A549 (cell line): ENCODE results near the gene INTS13. TPM values are rescaled to one million over a fixed set of nuclear protein-coding genes. Genes with fewer than 3 reads are reported as not detected.

Experiments used
- ATAC-seq, 2 experiments: fragments of 200-7000 bp in 1 of 2; fragments of >200 bp in 1 of 2; cut with Nextera tagmentation in 1 of 2; cut with Tn5 transposase in 1 of 2; 3 replicates each; pipeline versions ENCODE4 v1.8.0 to v1.9.1; 2018 to 2020; ENCODE audit warnings: mild to moderate bottlenecking in 1 of 2, moderate library complexity in 1 of 2
- CTCF ChIA-PET: fragments of 300-600 bp; sonication (Branson Sonifier 250); formaldehyde crosslinking; extraction: SDS; loops from one replicate; lab custom pipeline; 2021; ENCODE audit warnings: antibody characterized with exemption, inconsistent platforms; lab: Yijun Ruan, JAX
- POLR2A ChIA-PET: fragments of 350-600 bp; formaldehyde crosslinking; extraction: SDS; loops from one replicate; lab custom pipeline; 2021; ENCODE audit warnings: antibody characterized with exemption, inconsistent platforms; lab: Yijun Ruan, JAX
- DNase-seq, 2 experiments: peaks; one replicate each; pipeline versions ENCODE4 v3.0.0 to v3.0.0-alpha.2; 2011 to 2016; ENCODE audit warnings: low read depth in 1 of 2, low spot score in 1 of 2
- FAIRE-seq: peaks from 2 replicates; lab custom pipeline; 2011; peaks lifted over from hg19 to GRCh38; lab: Jason Lieb, UNC
- H3K27ac ChIP-seq, 2 experiments: fragments of >200 bp; sonication (Bioruptor Twin); formaldehyde crosslinking; 3 replicates each; pipeline ENCODE4 v1.5.1; 2016 to 2017
- H3K4me1 ChIP-seq: fragments of >200 bp; sonication (Bioruptor Twin); formaldehyde crosslinking; 3 replicates; pipeline ENCODE4 v1.6.1; 2016
- H3K4me2 ChIP-seq: fragments of >200 bp; sonication (Bioruptor Twin); formaldehyde crosslinking; 3 replicates; pipeline ENCODE4 v1.6.1; 2016
- H3K4me3 ChIP-seq: fragments of >200 bp; sonication (Bioruptor Twin); formaldehyde crosslinking; 3 replicates; pipeline ENCODE4 v1.5.1; 2016
- H3K9me3 ChIP-seq: fragments of >200 bp; sonication (Bioruptor Twin); formaldehyde crosslinking; 3 replicates; pipeline ENCODE4 v1.6.1; 2016
- CBX8 ChIP-seq: fragments of 200-600 bp; sonication (generic); IDR thresholded peaks from 2 replicates; pipeline ENCODE4 v1.6.1; 2016
- CHD2 ChIP-seq: fragments of 150-350 bp; IDR thresholded peaks from 2 replicates; pipeline ENCODE4 v1.6.1; 2014; ENCODE audit warnings: low read length; ENCODE audit not compliant: partially characterized antibody
- EP300 ChIP-seq, 2 experiments: fragments of >200 bp; sonication (Bioruptor Twin); formaldehyde crosslinking; IDR thresholded peaks; 2 replicates in 1 of 2; 3 replicates in 1 of 2; pipeline ENCODE4 v1.6.1; 2016 to 2017
- FOSB ChIP-seq: fragments of 250-450 bp; sonication (Bioruptor Pico); IDR thresholded peaks from 2 replicates; pipeline ENCODE4 v1.5.0; 2020; ENCODE audit warnings: mild to moderate bottlenecking, moderate library complexity
- FOXS1 ChIP-seq: fragments of 250-450 bp; sonication (Bioruptor Pico); IDR thresholded peaks from 2 replicates; pipeline ENCODE4 v1.5.0; 2020; ENCODE audit warnings: mild to moderate bottlenecking, moderate library complexity
- GATA3 ChIP-seq: IDR thresholded peaks from 2 replicates; pipeline ENCODE4 v1.6.1; 2012; ENCODE audit warnings: borderline replicate concordance
- HDAC2 ChIP-seq: fragments of 200-600 bp; sonication (generic); IDR thresholded peaks from 2 replicates; pipeline ENCODE4 v1.6.1; 2016
- HEYL ChIP-seq: fragments of 250-450 bp; sonication (Bioruptor Pico); IDR thresholded peaks from 2 replicates; pipeline ENCODE4 v1.8.0; 2021; ENCODE audit warnings: mild to moderate bottlenecking, moderate library complexity
- HOXA7 ChIP-seq: fragments of 250-450 bp; sonication (Bioruptor Pico); IDR thresholded peaks from 2 replicates; pipeline ENCODE4 v1.5.0; 2020; ENCODE audit warnings: mild to moderate bottlenecking, moderate library complexity
- HOXB13 ChIP-seq: fragments of 250-450 bp; sonication (Bioruptor Pico); IDR thresholded peaks from 2 replicates; pipeline ENCODE4 v1.5.0; 2020; ENCODE audit warnings: low read depth, mild to moderate bottlenecking, moderate library complexity
- JUNB ChIP-seq: fragments of >200 bp; sonication (Bioruptor Twin); formaldehyde crosslinking; IDR thresholded peaks from 2 replicates; pipeline ENCODE4 v1.6.1; 2016
- MAZ ChIP-seq: fragments of 150-350 bp; IDR thresholded peaks from 2 replicates; pipeline ENCODE4 v1.6.1; 2014; ENCODE audit warnings: antibody characterized with exemption, low read depth, low read length, borderline replicate concordance
- MYC ChIP-seq: IDR thresholded peaks from 2 replicates; pipeline ENCODE4 v1.6.1; 2012; ENCODE audit warnings: mild to moderate bottlenecking, inconsistent platforms, low read length, improper control_type of control experiment, borderline replicate concordance
- NFE2L2 ChIP-seq: fragments of 150-350 bp; conservative IDR thresholded peaks from 2 replicates; pipeline ENCODE4 v1.6.1; 2014; ENCODE audit warnings: low read length
- POLR2A ChIP-seq: IDR thresholded peaks from 2 replicates; pipeline ENCODE4 v1.6.1; 2012; ENCODE audit warnings: mild to moderate bottlenecking, low read length
- RCOR1 ChIP-seq: fragments of 150-350 bp; IDR thresholded peaks from 2 replicates; pipeline ENCODE4 v1.6.1; 2014; ENCODE audit warnings: antibody characterized with exemption, low read length, low read depth
- RFX5 ChIP-seq: fragments of 450-650 bp; IDR thresholded peaks from 2 replicates; pipeline ENCODE4 v1.7.1; 2014; ENCODE audit warnings: antibody characterized with exemption, mild to moderate bottlenecking, moderate library complexity
- TP53 ChIP-seq: fragments of 250-450 bp; sonication (Bioruptor Pico); IDR thresholded peaks from 2 replicates; pipeline ENCODE4 v1.5.0; 2021; ENCODE audit warnings: mild to moderate bottlenecking, moderate library complexity
- ZNF302 ChIP-seq: fragments of 250-450 bp; sonication (Bioruptor Pico); IDR thresholded peaks from 2 replicates; pipeline ENCODE4 v1.9.0; 2021; ENCODE audit warnings: inconsistent platforms, mild to moderate bottlenecking, moderate library complexity
- WGBS: methylation state at CpG from one replicate; pipeline ENCODE4 v1.1.6; 2017; ENCODE audit errors: missing lambda C conversion rate; 5-methylcytosine and 5-hydroxymethylcytosine counted together
- polyA plus RNA-seq, 4 experiments: library from polyadenylated mRNA; depleted of rRNA in 3 of 4; stranded (reverse); fragments of >200 nt; fragmentation: RNase III in 1 of 4; extraction: RNeasy Plus Mini Kit Qiagen cat#74134 plus additional on column Dnase treatment in 1 of 4; gene quantifications; 2 replicates in 3 of 4; 3 replicates in 1 of 4; pipeline ENCODE4 v1.2.3, GENCODE V29; 2011 to 2017
- TF ChIP-seq, protein P1 (sequence below): fragments of 200-600 bp; sonication (generic); IDR thresholded peaks from 2 replicates; pipeline ENCODE4 v1.6.1; 2016; ENCODE audit warnings: antibody characterized with exemption, mild to moderate bottlenecking, moderate library complexity
- TF ChIP-seq, protein P2 (sequence below): IDR thresholded peaks from 2 replicates; pipeline ENCODE4 v1.6.1; 2012
- TF ChIP-seq, protein P3 (sequence below): fragments of >200 bp; sonication (Bioruptor Twin); formaldehyde crosslinking; IDR thresholded peaks from 3 replicates; pipeline ENCODE4 v1.6.1; 2016
- TF ChIP-seq, protein P4 (sequence below): fragments of >200 bp; sonication (Bioruptor Twin); formaldehyde crosslinking; IDR thresholded peaks from 3 replicates; pipeline ENCODE4 v1.5.1; 2016
- TF ChIP-seq, protein P5 (sequence below): fragments of 250-450 bp; sonication (Bioruptor Pico); IDR thresholded peaks from 2 replicates; pipeline ENCODE4 v1.5.0; 2020; ENCODE audit warnings: low read depth, mild to moderate bottlenecking, moderate library complexity

INTS13 gene
- polyA plus RNA-seq, 2 of the 4 experiments (the other 2 are of a cell fraction) = 34.9 to 71.7 TPM

DNA sequence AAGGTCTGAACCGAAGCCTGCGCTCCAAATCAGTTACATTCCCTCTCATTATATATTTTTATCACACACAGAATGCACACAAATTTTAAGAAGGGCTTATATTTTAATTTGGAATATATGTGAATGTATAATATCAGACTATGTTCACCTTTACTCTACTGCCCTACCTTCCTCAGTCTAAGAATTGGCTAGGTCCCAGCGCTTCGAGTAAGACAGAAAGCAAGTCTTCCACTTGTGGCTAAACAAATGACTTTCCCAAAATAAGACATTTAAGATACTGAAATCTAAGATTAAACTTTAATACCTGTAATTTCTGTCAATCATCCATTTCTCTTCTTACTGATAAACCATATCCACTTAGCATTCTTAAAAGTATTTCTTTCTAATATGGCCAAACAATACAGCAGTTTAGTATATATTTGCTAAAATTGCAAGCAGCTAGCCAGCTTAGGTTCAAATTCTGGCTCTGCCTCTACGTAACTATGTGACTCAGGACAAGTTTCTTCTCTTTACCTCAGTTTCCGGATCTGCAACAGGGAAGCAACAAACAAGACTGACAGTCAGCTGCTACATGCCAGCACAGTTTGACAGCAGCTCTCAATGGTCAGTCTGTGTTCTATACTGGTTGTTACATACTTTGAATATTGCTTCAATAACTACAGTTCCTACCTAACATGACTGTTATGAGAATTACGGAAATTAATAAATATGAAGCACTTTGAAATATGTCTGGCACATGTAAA is 2.0 kb downstream of the INTS13 start:
- TF ChIP-seq FOXS1 (CRISPR knock-in tag) (no peak), POLR2A (no peak), GATA3 (no peak), CHD2 (no peak), CBX8 (no peak), TP53 (CRISPR knock-in tag) (no peak), HOXA7 (CRISPR knock-in tag) (no peak), EP300 (IDR thresholded peaks at IDR 0.05) (no peak), HEYL (CRISPR knock-in tag) (no peak), RCOR1 (no peak), MAZ (no peak)
- TF ChIP-seq, protein P1, sequence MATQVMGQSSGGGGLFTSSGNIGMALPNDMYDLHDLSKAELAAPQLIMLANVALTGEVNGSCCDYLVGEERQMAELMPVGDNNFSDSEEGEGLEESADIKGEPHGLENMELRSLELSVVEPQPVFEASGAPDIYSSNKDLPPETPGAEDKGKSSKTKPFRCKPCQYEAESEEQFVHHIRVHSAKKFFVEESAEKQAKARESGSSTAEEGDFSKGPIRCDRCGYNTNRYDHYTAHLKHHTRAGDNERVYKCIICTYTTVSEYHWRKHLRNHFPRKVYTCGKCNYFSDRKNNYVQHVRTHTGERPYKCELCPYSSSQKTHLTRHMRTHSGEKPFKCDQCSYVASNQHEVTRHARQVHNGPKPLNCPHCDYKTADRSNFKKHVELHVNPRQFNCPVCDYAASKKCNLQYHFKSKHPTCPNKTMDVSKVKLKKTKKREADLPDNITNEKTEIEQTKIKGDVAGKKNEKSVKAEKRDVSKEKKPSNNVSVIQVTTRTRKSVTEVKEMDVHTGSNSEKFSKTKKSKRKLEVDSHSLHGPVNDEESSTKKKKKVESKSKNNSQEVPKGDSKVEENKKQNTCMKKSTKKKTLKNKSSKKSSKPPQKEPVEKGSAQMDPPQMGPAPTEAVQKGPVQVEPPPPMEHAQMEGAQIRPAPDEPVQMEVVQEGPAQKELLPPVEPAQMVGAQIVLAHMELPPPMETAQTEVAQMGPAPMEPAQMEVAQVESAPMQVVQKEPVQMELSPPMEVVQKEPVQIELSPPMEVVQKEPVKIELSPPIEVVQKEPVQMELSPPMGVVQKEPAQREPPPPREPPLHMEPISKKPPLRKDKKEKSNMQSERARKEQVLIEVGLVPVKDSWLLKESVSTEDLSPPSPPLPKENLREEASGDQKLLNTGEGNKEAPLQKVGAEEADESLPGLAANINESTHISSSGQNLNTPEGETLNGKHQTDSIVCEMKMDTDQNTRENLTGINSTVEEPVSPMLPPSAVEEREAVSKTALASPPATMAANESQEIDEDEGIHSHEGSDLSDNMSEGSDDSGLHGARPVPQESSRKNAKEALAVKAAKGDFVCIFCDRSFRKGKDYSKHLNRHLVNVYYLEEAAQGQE = no peak
- TF ChIP-seq, protein P2, sequence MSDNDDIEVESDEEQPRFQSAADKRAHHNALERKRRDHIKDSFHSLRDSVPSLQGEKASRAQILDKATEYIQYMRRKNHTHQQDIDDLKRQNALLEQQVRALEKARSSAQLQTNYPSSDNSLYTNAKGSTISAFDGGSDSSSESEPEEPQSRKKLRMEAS = no peak
- Histone ChIP-seq H3K27ac (no peak overlapping the region), H3K9me3 (no peaks in the 10 kb centered on the region), H3K4me2 (peak overlapping the region; percentile 97), H3K4me1 (peaks cover 25% of the 10 kb centered on the region; the same call in 2 of the 3 replicates), H3K4me3 (no peak overlapping the region)
- 90% methylated on average over 7 of the region's 7 CpGs for WGBS
- POLR2A ChIA-PET = no interaction called here
- no peak for ATAC-seq
- no peak for DNase-seq
- FAIRE-seq = no peak
- CTCF ChIA-PET = interaction anchor here (2.0 kb wide), 1 partner anchor 78 kb away, joined by 6 read pairs; the partner anchor contains the start of gene TM7SF3

DNA sequence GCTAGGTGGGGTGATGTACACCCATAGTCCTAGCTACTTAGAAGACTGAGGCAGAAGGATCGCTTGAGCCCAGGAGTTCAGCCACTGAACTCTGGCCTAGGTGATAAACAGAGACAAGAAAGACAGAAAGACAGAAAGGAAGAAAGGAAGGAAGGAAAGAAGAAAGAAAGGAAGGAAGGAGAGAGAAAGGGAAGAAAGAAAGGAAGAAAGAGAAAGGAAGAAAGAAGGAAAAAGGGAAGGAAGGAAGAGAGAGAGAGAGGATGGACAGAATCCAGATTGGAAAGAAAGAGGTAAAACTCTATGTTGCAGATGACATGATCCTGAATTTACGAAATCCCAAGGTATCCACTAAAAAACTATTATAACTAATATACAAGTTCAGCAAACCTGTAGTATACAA is 8.2 kb downstream of the INTS13 start:
- no peak for TF ChIP-seq HOXB13
- no peak for FAIRE-seq
- ATAC-seq = no peak
- Histone ChIP-seq H3K9me3 (no peaks in the 10 kb centered on the region), H3K4me1 (no peaks in the 10 kb centered on the region), H3K27ac (no peak overlapping the region), H3K4me3 (no peak overlapping the region), H3K4me2 (no peak overlapping the region)
- ChIA-PET CTCF (no interaction called here), POLR2A (no interaction called here)
- WGBS = 90% methylated on average over 2 of the region's 2 CpGs
- no peak for DNase-seq

DNA sequence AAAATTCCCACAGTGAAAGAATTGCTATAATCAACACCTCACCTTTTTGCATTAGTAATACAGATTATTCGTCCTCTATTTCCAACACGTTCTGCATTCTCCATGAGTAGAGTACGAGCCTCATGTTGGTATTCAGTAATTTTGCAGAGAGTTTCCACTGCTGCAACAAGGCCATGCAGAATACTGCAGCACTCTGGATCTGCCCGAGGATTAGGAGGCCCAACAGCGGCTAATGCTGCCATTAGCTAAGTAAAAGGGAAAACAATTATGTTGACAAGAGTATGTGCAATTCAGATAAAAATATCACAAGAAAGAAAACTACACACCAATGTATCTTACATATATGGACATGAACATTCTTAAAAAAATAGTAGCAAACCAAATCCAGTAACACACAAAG is 9.1 kb downstream of the INTS13 start:
- no peak for DNase-seq
- CTCF ChIA-PET = interaction anchor here (1.5 kb wide), 1 partner anchor 24 kb away, joined by 4 read pairs; no protein-coding TSS in a partner anchor
- WGBS = 94% methylated on average over 5 of the region's 5 CpGs
- Histone ChIP-seq H3K27ac (no peak overlapping the region), H3K9me3 (no peaks in the 10 kb centered on the region), H3K4me3 (no peak overlapping the region), H3K4me2 (no peak overlapping the region), H3K4me1 (no peaks in the 10 kb centered on the region)
- ATAC-seq = no peak
- TF ChIP-seq FOSB (CRISPR knock-in tag) = no peak
- TF ChIP-seq MYC = no peak
- TF ChIP-seq JUNB = no peak
- POLR2A ChIA-PET = no interaction called here
- no peak for FAIRE-seq

DNA sequence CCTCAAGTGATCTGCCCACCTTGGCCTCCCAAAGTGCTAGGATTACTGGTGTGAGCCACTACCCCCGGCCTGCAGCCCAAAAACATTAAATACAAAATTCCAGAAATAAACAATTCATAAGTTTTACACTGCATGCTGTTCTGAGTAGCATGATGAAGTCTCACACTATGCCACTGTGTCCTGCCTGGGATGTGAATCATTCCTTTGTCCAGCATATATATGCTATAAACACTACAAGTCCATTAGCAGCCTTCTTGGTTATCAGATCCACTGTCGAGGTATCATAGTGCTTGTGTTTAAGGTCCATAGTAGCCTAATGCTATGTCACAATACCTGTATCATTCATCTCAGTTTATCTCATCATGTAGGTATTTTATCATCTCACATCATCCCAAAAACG is 15.9 kb downstream of the INTS13 start:
- CTCF ChIA-PET = interaction anchor here (2.3 kb wide), 1 partner anchor 36 kb away, joined by 8 read pairs; no protein-coding TSS in a partner anchor
- TF ChIP-seq RFX5 = no peak
- TF ChIP-seq, protein P3, sequence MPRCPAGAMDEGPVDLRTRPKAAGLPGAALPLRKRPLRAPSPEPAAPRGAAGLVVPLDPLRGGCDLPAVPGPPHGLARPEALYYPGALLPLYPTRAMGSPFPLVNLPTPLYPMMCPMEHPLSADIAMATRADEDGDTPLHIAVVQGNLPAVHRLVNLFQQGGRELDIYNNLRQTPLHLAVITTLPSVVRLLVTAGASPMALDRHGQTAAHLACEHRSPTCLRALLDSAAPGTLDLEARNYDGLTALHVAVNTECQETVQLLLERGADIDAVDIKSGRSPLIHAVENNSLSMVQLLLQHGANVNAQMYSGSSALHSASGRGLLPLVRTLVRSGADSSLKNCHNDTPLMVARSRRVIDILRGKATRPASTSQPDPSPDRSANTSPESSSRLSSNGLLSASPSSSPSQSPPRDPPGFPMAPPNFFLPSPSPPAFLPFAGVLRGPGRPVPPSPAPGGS = no peak
- TF ChIP-seq HEYL (CRISPR knock-in tag) = no peak
- TF ChIP-seq HDAC2 = no peak
- TF ChIP-seq POLR2A = no peak
- TF ChIP-seq NFE2L2 = no peak
- no peak for TF ChIP-seq ZNF302
- TF ChIP-seq, protein P4, sequence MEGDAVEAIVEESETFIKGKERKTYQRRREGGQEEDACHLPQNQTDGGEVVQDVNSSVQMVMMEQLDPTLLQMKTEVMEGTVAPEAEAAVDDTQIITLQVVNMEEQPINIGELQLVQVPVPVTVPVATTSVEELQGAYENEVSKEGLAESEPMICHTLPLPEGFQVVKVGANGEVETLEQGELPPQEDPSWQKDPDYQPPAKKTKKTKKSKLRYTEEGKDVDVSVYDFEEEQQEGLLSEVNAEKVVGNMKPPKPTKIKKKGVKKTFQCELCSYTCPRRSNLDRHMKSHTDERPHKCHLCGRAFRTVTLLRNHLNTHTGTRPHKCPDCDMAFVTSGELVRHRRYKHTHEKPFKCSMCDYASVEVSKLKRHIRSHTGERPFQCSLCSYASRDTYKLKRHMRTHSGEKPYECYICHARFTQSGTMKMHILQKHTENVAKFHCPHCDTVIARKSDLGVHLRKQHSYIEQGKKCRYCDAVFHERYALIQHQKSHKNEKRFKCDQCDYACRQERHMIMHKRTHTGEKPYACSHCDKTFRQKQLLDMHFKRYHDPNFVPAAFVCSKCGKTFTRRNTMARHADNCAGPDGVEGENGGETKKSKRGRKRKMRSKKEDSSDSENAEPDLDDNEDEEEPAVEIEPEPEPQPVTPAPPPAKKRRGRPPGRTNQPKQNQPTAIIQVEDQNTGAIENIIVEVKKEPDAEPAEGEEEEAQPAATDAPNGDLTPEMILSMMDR = no peak
- TF ChIP-seq, protein P5, sequence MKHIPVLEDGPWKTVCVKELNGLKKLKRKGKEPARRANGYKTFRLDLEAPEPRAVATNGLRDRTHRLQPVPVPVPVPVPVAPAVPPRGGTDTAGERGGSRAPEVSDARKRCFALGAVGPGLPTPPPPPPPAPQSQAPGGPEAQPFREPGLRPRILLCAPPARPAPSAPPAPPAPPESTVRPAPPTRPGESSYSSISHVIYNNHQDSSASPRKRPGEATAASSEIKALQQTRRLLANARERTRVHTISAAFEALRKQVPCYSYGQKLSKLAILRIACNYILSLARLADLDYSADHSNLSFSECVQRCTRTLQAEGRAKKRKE (CRISPR knock-in tag) = no peak

More for the DNA sequence above, 15.9 kb downstream of the INTS13 start:
- no peak for ATAC-seq
- no peak for FAIRE-seq
- no peaks in the 10 kb centered on the region for H3K9me3 ChIP-seq
- no peak for DNase-seq
- no peak overlapping the region for H3K27ac ChIP-seq
- peaks cover 8% of the 10 kb centered on the region; the same call in 1 of the 3 replicates for H3K4me1 ChIP-seq
- H3K4me2 ChIP-seq = no peak overlapping the region
- no peak overlapping the region for H3K4me3 ChIP-seq
- POLR2A ChIA-PET = no interaction called here
- 79% methylated on average over 3 of the region's 3 CpGs for WGBS
